ENCODE results near the gene CFAP61.
"Not testable (repeated sequence)": the region's sequence is repeated elsewhere in the genome, so short reads cannot be mapped to it uniquely, and the experiment has no call there.

CFAP61 gene

GRCh38 chr20:20212675-20213096 lies 160.4 kb downstream of the CFAP61 start:
- no peak for FAIRE-seq

GRCh38 chr20:20213526-20214121 lies 161.3 kb downstream of the CFAP61 start:
- no peak for FAIRE-seq

GRCh38 chr20:20214757-20215275 lies 162.5 kb downstream of the CFAP61 start:
- no peak for FAIRE-seq

DNA sequence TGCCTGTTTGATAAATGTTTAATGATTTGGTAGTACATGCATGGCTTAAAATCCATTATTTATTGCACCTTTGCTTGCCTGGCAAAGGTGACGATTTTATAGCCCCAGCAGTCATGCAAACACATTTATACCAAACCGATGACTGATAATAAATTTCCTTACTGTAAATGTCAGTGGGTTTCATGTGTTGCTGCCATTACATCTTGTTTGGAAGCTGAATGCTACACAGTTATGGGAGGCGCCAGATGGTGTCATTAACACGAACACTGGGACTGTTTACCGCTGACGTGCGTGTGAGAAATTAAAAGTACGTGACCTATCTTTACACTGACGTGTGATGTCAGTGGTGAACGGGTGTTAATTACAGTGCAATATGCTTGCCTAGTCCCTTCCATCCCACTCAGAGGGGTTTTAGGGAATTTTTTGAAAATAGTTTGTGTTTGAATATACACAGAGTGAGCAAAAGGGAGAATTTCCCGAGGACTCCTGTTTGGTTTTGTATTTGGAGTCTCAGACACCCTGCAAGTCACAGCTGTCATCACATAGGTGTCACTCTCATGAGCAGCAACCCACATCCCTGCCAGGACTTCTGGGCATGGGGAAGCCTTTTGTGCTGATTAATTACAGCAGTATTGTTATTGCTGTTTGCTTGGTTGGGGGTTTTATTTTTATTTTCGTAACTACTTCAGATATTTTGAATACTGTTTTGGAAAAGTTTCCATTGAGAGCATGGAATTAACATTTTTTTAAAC lies 163.8 kb downstream of the CFAP61 start:
- no peak for FAIRE-seq

- FAIRE-seq: no peak
Observed at GRCh38 chr20:20216941-20217340, 164.6 kb downstream of the CFAP61 start.

DNA sequence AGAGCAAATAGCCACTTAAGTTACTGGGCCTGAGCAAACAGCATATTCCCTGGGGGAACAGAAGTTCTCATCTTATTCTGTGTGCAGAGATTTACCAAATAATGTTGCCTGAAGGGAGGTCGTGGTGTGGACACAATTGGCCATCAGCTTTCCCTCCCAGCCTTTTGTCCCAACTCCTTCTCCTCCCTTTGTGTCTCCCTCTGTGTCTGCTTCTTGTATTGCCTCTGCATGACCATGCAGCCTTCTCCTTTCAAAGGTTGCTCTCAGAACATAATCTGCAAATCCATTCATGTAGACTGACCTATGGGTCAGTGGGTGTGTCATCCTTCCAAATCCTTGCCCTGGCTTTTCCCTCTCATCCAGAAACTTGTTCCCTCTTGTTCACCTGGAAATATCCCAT lies 165.3 kb downstream of the CFAP61 start:
- FAIRE-seq: no peak

GRCh38 chr20:20218106-20218505 lies 165.8 kb downstream of the CFAP61 start:
- FAIRE-seq: not testable (repeated sequence)

- no peak for FAIRE-seq
Observed at GRCh38 chr20:20219016-20219415, 166.7 kb downstream of the CFAP61 start.

DNA sequence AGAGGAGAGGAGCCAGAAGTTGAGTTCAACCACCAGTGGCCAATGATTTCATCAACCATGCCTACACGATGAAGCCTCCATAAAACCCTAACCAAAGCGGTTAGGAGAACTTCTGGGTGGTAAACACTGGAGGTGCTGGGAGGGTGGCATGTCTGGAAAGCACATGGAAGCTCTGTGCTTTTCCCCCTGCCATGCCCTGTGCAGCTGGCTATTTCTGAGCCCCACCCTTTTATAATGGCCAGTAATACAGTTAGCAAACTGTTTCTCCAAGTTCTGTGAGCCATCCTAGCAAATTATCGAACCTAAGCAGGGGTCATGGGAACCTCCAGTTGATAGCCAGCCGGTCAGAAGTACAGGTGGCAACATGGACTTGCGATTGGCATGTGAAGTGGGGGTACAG lies 167.8 kb downstream of the CFAP61 start:
- no peak for FAIRE-seq

DNA sequence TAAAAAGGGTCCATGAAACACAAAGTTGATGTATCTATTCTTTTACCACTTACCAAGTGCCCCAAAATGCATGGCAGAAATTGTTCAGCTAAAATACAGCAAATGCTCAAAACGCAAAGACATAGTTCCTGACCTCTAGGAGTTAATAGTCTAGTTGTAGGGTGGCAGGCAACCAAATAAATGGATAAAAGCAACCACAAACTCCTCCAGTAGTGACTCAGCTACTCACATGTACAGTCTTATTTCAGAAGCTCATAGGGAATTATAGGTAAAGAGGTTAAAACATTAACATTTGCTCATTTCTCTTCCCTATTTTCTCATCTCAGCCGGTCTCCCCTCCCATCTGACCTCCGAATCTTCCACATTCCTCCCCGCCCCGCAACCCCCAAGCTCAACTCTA lies 171.6 kb downstream of the CFAP61 start:
- FAIRE-seq: no peak

- FAIRE-seq: no peak
Observed at GRCh38 chr20:20224806-20225205, 172.5 kb downstream of the CFAP61 start.

GRCh38 chr20:20225325-20226043 lies 173.2 kb downstream of the CFAP61 start:
- FAIRE-seq: no peak

- no peak for FAIRE-seq
Observed at GRCh38 chr20:20226554-20226953, 174.2 kb downstream of the CFAP61 start.

DNA sequence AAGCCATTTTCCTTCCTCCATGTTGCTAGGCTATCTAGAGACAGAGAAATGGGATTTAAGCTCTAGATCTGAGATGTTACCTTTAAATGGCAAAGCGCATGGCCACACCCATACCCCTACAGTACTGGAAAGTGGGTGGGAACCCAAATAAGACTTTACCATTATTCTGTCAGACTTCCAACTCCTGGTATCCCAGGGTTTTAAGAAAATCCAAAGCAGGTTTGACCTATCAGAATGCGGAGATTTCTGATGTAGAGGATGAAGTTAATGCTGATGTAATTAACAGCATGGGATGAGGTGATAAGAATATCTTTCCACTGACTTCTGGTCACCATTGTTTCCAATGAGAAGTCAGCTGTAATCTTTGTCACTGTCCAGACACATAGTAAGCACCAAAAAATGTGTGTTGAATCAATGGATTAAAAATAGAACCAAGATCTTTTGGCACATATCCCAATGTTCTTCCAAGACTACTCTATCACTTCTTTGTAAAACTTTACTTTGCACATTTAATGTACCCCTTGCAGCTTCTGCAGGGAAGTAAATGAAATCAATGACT lies 174.8 kb downstream of the CFAP61 start:
- FAIRE-seq: no peak

- FAIRE-seq: no peak
Observed at GRCh38 chr20:20228351-20228750, 176.0 kb downstream of the CFAP61 start.

DNA sequence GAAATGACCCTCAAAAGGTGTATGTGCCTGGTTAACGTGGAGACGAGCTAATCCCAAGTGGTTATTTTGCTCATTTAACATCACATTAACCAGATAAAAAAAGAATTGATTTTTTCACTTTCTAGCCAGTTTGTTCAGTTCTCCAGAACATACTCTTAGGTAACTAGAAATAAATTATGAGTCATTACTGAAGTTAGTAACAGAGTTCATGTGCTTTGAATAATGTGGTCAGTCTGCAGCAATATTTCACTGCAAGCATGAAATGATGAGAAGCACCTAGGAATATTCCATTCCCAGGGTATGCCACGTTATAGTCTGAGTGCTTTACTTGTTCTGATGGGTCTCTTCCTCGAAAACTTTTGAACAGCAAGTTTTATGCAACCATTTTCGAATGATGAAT lies 177.3 kb downstream of the CFAP61 start:
- no peak for FAIRE-seq

DNA sequence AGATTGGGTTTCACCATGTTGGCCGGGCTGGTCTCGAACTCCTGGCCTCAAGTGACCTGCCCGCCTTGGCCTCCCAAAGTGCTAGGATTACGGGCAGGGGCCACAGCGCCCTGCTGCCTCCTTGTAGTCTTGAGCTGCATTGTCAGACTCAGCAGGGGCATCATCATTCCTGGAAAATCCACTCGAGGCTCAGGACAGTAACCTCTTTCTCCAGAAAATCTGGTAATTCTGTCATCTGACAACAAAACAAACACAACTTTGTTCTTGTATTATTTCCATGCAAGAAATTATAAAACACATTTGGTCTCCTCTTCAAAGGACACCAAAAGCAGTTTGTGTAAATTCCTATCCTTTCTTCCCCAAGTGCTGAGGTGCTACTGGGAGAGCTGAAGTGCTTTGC lies 178.4 kb downstream of the CFAP61 start:
- FAIRE-seq: no peak

DNA sequence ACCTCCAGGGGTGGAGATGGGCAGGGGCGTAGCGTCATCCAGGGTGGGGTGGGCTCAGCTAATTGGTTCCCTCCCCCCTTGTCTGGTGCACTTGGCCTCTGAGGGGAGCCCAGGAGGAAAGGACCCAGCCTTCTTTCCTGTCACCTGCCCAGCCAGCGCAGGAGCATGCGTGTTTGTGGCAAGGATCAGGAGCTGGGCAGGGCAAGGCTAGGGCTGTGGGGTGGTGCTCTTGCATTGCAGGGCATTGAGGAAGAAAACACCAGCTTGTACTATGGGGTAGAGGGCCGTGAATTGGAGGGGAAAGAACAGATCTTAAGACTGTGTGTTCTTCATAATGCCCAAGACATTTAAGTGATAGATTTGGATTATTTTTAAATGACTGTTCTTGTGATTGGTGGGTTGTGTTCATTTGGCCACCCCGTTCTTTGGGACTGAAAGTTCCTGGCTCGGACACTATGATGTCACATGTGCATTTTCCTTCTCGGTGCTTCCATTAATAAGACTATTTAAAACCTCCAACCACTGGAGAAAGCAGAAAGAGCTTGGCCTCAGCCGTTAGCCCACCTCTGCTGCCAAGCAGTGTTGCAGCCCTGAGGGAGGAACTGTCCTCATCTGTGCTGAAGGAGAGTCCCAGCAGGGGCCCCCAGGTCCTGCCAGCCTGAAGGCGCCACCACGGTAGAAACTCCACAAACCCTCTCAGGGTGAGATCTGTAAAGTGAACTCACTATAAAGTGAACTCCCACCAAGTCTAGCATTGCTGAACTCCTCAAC lies 179.4 kb downstream of the CFAP61 start:
- FAIRE-seq: no peak

DNA sequence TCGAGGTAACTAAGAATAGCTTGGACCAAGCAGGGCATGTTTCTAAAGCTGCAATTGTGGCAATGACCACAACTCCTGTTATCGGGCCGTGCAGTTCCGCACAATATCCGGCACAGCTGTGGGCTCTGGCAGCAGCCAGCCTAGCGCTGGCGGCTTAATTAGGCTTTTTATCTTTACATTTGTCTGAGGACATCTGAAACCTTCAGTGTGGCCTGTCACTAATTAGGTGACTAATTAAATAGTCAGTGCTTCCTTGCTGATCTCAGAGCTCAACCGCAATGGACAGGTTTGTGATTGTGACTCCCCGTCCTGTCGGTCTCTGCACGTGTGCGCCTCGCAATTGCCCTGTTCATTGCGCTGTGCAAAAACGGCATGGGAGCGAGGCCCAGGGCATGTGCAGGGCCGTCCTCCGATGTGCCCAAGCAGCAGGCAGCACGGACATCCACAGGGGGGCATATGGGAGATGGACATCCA lies 180.7 kb downstream of the CFAP61 start:
- FAIRE-seq: no peak

DNA sequence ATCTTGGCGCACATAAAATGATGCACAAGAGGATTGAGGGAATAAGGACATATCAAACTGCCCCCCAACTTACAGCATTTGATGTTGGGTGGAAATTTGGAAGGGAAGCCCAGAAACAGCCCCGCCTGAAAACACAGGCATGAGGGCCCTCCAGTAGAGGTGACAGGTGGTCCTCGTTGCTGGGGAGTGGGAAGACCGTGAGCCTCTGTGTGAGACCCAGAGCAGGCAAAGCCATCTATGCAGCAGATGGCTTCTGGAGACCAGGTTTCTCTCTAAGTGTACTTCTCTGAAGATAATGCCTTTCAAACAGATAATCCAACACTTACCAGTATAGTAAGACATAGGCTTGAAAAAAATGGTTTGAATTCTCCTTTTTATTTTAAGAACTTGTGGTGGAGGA lies 183.3 kb downstream of the CFAP61 start:
- no peak for FAIRE-seq

DNA sequence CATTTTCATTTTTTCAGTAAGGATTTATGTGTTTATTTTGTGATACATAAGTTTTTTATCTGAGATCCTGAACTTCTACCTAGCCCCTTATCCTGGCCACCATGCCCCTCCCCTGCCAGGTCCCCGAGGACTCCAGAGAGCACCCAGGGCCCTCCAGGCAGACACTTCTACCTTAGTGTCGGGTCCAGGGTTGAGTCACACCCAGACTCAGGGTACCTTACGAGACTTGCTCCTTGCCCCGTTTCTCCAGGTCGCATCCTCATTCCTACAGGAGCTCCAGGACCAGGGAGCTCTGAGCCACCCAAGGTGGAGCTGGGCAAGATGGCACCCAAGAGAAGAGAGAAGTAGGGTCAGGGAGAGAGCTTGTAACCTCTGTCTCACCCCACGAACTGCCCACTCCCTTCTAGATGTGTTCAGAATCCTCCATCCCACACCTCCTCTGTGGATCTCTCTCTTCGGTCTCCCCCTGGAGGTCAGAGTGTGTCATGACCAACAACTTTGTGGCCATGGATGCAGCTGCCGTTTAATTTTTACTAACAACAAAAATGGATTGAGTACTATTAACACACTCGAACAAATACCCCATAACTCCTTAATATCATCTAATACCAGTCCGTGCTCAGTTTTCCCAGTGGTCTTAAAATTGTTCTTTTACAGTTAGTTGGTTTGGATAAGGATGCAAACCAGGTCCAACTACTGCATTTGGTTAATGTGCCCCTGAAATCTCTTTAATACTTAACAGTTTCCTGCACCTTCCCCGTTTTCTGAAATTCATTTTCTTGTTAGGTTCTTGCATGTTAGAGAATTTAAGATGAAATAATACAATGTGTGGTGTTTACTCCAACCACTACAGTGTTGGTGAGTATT lies 185.0 kb downstream of the CFAP61 start:
- no peak for FAIRE-seq
